NT2/D1 (cell line): ENCODE results near the gene MRTFA.

Experiments used
- YY1 ChIP-seq: IDR thresholded peaks from 2 replicates; pipeline ENCODE4 v1.6.1; 2011; ENCODE audit not compliant: insufficient read length, insufficient read depth
- ZNF274 ChIP-seq: IDR thresholded peaks from 2 replicates; pipeline ENCODE4 v1.6.1; 2011; ENCODE audit warnings: mild to moderate bottlenecking, low read depth, low read length

DNA sequence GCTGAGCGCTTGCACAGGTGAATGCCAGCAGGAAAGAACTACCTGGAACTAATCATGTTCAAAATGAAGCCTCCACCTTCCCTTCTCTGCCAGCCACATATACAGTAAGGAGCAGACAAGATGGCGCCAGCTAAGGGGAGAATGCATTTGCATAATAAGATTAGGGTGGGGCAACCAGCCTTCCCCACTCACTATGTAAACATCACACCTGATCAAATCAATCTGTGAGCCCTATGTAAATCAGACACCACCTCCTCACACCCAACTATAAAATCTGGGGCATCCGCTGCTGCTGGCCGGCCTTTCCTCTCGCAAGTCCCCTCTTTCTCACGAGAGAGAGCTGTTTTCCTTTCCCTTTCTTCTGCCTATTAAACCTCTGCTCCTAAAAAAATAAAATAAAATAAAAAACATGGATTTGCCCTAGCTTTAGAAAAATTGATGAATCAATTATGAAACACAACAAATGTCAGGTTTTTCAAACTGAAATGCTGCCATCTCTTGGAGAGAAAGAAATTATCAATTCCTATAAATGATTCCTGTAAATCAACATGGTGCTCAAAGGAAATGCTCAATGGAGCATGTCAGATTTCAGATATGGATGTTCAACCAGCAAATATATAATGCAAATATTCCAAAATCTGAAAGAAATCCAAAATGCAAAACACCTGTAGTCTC is 157.3 kb downstream of the MRTFA start:
- TF ChIP-seq YY1, result no peak
- no peak for TF ChIP-seq ZNF274
